ENCODE data around the gene LRP1B. TPM values are rescaled to one million over a fixed set of nuclear protein-coding genes. Genes with fewer than 3 reads are reported as not detected.
"Not testable (repeated sequence)": the region's sequence is repeated elsewhere in the genome, so short reads cannot be mapped to it uniquely, and the experiment has no call there.

The LRP1B gene
- total and polyA plus RNA-seq, 7 experiments from 2014 or later: 0.10 TPM; not detected in 6

DNA sequence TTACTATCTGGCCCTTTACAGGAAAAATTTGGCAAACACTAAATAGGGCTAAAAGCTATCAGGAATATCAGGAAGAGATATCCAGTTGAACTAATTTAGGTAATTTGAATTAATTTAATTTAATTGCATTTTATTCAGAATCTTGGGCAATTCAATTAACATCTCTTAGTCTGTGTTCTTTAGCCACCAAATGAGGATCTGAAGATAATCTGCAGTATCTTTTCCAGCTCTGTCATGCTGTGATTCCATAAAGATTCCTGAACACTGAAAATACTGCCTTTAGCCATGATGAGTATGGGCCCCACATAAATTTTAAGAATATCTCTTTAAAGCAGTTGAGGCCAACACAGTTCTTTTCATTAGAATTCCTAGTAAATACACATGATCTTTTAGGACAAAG lies 1679.5 kb downstream of the LRP1B start:
- no peaks in the 10 kb centered on the region for H3K36me3 Mint-ChIP-seq
- CTCF ChIA-PET: no interaction called here
- Histone ChIP-seq H3K9me3 (ENCODE audit: control insufficient read depth in 2 of 3, low read length in 3 of 3) (no peaks in the 10 kb centered on the region), H3K4me3 (ENCODE audit: low read length) (no peak overlapping the region), H3K27me3 (ENCODE audit: control insufficient read depth in 2 of 2, insufficient read depth in 2 of 2, low read length in 2 of 2) (no peaks in the 10 kb centered on the region), H3K27ac (ENCODE audit: low read depth, low read length) (no peak overlapping the region), H3K36me3 (ENCODE audit: control insufficient read depth in 2 of 3, insufficient read depth in 3 of 3, low read length in 3 of 3) (no peaks in the 10 kb centered on the region), H3K4me1 (ENCODE audit: control insufficient read depth in 2 of 2, insufficient read depth in 2 of 2, low read length in 2 of 2) (no peaks in the 10 kb centered on the region)
- H3K27me3 Mint-ChIP-seq: no peaks in the 10 kb centered on the region
- intact Hi-C loops (cut with micrococcal nuclease): no loop called here
- no peak for ATAC-seq
- peaks cover 0 to 7% (median 2%) of the 10 kb centered on the region in 11 donors for H3K9me3 Mint-ChIP-seq
- no peak overlapping the region for H3K4me3 Mint-ChIP-seq
- no peak overlapping the region for H3K27ac Mint-ChIP-seq
- DNase-seq: no peak
- POLR2A ChIA-PET: no interaction called here
- no peaks in the 10 kb centered on the region for H3K4me1 Mint-ChIP-seq

DNA sequence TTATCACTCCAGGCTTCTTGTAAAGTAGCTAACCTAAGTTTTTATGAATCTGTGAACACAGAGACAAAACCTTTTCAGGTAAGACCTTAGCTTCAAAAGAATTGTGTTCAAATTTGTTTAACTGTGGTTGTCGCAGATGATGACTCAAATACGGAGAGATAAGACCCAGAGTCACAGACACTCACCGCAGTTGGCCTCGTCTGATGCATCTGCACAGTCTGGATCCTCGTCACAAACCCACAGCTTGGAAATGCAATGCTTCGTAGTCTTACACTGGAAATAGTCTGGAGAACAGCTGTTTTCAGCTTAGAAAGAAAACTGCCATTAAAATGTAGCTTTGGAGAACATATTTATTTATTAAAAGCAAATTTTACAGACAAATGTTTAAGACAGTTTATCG lies 1688.5 kb downstream of the LRP1B start:
- H3K27ac ChIP-seq (ENCODE audit: low read depth, low read length): no peak overlapping the region
- Mint-ChIP-seq H3K9me3 (peaks cover 0 to 5% (median 2%) of the 10 kb centered on the region in 11 donors), H3K36me3 (peaks cover 0 to 3% (median 0%) of the 10 kb centered on the region in 5 donors), H3K4me1 (no peaks in the 10 kb centered on the region), H3K4me3 (no peak overlapping the region), H3K27me3 (no peaks in the 10 kb centered on the region), H3K27ac (no peak overlapping the region)
- H3K36me3 ChIP-seq (ENCODE audit: control insufficient read depth in 2 of 3, insufficient read depth in 3 of 3, low read length in 3 of 3): no peaks in the 10 kb centered on the region
- H3K27me3 ChIP-seq (ENCODE audit: control insufficient read depth in 2 of 2, insufficient read depth in 2 of 2, low read length in 2 of 2): no peaks in the 10 kb centered on the region
- DNase-seq: no peak
- H3K9me3 ChIP-seq (ENCODE audit: control insufficient read depth in 2 of 3, low read length in 3 of 3): no peaks in the 10 kb centered on the region
- CTCF ChIA-PET: no interaction called here
- H3K4me3 ChIP-seq (ENCODE audit: low read length): no peak overlapping the region
- ATAC-seq: no peak
- no peaks in the 10 kb centered on the region for H3K4me1 ChIP-seq (ENCODE audit: control insufficient read depth in 2 of 2, insufficient read depth in 2 of 2, low read length in 2 of 2)
- intact Hi-C loops (cut with micrococcal nuclease): no loop called here
- POLR2A ChIA-PET: no interaction called here

DNA sequence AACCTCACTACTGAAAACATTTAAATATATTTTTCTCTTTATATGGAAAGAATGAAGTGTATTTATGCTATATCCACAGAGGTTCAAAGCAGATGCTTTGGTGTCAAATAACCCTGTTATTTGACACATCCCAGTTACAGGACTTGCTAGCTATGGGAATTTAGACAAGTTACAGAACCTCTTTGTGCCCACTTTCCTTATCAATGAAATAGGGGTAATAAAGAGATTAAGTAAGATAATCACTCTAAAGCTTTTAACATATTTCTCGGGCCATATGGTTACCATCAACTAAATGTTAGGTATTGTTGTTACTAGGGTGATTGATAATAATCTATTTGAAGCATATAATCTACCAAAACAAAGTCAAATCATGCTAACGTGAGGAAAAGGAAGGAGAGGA lies 1690.0 kb downstream of the LRP1B start:
- CTCF ChIA-PET: no interaction called here
- Mint-ChIP-seq H3K4me1 (no peaks in the 10 kb centered on the region), H3K36me3 (peaks cover 0 to 3% (median 0%) of the 10 kb centered on the region in 5 donors), H3K4me3 (no peak overlapping the region), H3K27me3 (no peaks in the 10 kb centered on the region), H3K27ac (no peak overlapping the region), H3K9me3 (peaks cover 0 to 8% (median 2%) of the 10 kb centered on the region in 11 donors)
- DNase-seq: no peak
- Histone ChIP-seq H3K36me3 (ENCODE audit: control insufficient read depth in 2 of 3, insufficient read depth in 3 of 3, low read length in 3 of 3) (no peaks in the 10 kb centered on the region), H3K27ac (ENCODE audit: low read depth, low read length) (no peak overlapping the region), H3K9me3 (ENCODE audit: control insufficient read depth in 2 of 3, low read length in 3 of 3) (no peaks in the 10 kb centered on the region), H3K27me3 (ENCODE audit: control insufficient read depth in 2 of 2, insufficient read depth in 2 of 2, low read length in 2 of 2) (no peaks in the 10 kb centered on the region), H3K4me1 (ENCODE audit: control insufficient read depth in 2 of 2, insufficient read depth in 2 of 2, low read length in 2 of 2) (no peaks in the 10 kb centered on the region), H3K4me3 (ENCODE audit: low read length) (no peak overlapping the region)
- no peak for ATAC-seq
- intact Hi-C loops (cut with micrococcal nuclease): no loop called here
- POLR2A ChIA-PET: no interaction called here

DNA sequence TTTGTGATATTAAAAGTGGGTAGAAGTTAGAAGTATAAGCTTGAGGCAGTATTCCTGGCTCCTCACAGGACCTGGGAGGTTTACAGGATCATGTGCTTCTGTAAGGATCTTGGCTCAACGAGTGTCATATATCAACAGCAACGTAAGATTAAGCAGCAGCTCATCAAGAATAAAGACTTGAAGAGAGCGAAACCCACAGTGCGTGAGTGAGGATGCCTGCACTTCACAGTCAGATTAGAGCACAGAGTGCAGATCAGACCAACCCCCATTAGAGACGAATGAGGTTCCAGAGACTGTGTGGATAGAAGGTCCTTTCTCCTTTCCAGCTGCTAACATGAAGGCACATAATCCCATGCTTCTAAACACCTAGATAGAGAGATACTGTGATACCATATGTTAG lies 1693.9 kb downstream of the LRP1B start:
- CTCF ChIA-PET: no interaction called here

DNA sequence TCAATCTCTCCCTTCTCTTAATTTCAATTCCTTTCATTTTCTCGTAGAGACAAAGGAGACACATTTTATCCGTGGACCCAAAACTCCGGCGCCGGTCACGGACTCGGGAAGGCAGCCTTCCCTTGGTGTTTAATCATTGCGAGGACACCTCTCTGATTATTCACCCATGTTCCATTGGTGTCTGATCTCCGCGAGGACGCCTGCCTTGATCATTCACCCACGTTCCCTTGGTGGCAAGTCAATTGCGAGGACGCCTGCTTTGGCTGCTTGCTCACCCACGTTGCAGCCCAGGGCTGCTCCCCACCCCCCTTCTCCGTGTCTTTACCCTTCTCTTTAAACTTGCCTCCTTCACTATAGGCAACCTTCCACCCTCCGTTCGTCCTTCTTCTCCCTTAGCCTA lies 1703.8 kb downstream of the LRP1B start:
- H3K4me3 Mint-ChIP-seq; H3K4me3 ChIP-seq (ENCODE audit: low read length): not testable (repeated sequence)

More for the DNA sequence above, 1693.9 kb downstream of the LRP1B start:
- POLR2A ChIA-PET: no interaction called here
- no peaks in the 10 kb centered on the region for H3K4me1 ChIP-seq (ENCODE audit: control insufficient read depth in 2 of 2, insufficient read depth in 2 of 2, low read length in 2 of 2)
- H3K36me3 ChIP-seq (ENCODE audit: control insufficient read depth in 2 of 3, insufficient read depth in 3 of 3, low read length in 3 of 3): no peaks in the 10 kb centered on the region
- H3K27ac ChIP-seq (ENCODE audit: low read depth, low read length): no peak overlapping the region
- H3K9me3 ChIP-seq (ENCODE audit: control insufficient read depth in 2 of 3, low read length in 3 of 3): no peaks in the 10 kb centered on the region
- Mint-ChIP-seq H3K27ac (no peak overlapping the region), H3K36me3 (peaks cover 0 to 3% (median 0%) of the 10 kb centered on the region in 5 donors), H3K27me3 (no peaks in the 10 kb centered on the region), H3K4me1 (no peaks in the 10 kb centered on the region), H3K4me3 (no peak overlapping the region), H3K9me3 (peaks cover 0 to 17% (median 5%) of the 10 kb centered on the region in 11 donors)
- intact Hi-C loops (cut with micrococcal nuclease): no loop called here
- no peak for DNase-seq
- H3K27me3 ChIP-seq (ENCODE audit: control insufficient read depth in 2 of 2, insufficient read depth in 2 of 2, low read length in 2 of 2): no peaks in the 10 kb centered on the region
- H3K4me3 ChIP-seq (ENCODE audit: low read length): no peak overlapping the region
- ATAC-seq: no peak

DNA sequence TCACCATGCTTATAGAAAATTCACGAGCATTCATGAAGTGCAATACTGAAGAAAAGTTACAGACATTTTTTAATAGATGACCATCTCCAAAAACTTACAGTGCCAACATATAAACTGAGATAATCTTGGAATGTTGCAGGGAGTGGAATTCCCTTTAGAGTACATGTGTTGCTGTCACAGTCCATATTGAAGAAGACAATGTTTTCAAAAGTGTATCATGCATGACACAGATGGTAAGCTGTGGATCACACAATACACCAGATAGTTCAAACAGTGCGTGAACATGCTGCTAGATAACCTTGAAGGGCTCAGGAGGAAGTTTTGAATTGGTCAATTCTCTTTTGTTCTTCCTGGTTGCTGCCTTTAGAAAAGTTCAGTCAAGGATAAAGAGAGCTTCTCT lies 1706.3 kb downstream of the LRP1B start:
- Mint-ChIP-seq H3K27me3 (no peaks in the 10 kb centered on the region), H3K36me3 (no peaks in the 10 kb centered on the region), H3K27ac (no peak overlapping the region), H3K9me3 (peaks cover 0 to 29% (median 6%) of the 10 kb centered on the region in 11 donors), H3K4me1 (no peaks in the 10 kb centered on the region), H3K4me3 (no peak overlapping the region)
- intact Hi-C loops (cut with micrococcal nuclease): no loop called here
- Histone ChIP-seq H3K36me3 (ENCODE audit: control insufficient read depth in 2 of 3, insufficient read depth in 3 of 3, low read length in 3 of 3) (no peaks in the 10 kb centered on the region), H3K27me3 (ENCODE audit: control insufficient read depth in 2 of 2, insufficient read depth in 2 of 2, low read length in 2 of 2) (no peaks in the 10 kb centered on the region), H3K27ac (ENCODE audit: low read depth, low read length) (no peak overlapping the region), H3K4me1 (ENCODE audit: control insufficient read depth in 2 of 2, insufficient read depth in 2 of 2, low read length in 2 of 2) (no peaks in the 10 kb centered on the region), H3K9me3 (ENCODE audit: control insufficient read depth in 2 of 3, low read length in 3 of 3) (no peaks in the 10 kb centered on the region), H3K4me3 (ENCODE audit: low read length) (no peak overlapping the region)
- POLR2A ChIA-PET: no interaction called here
- ATAC-seq (no peak), DNase-seq (no peak)
- CTCF ChIA-PET: no interaction called here

More for the DNA sequence above, 1703.8 kb downstream of the LRP1B start:
- H3K27me3 ChIP-seq (ENCODE audit: control insufficient read depth in 2 of 2, insufficient read depth in 2 of 2, low read length in 2 of 2); H3K27ac ChIP-seq (ENCODE audit: low read depth, low read length); DNase-seq; H3K4me1 Mint-ChIP-seq; ATAC-seq; POLR2A ChIA-PET; H3K9me3 ChIP-seq (ENCODE audit: control insufficient read depth in 2 of 3, low read length in 3 of 3); H3K36me3 Mint-ChIP-seq; H3K27ac Mint-ChIP-seq; CTCF ChIA-PET; H3K36me3 ChIP-seq (ENCODE audit: control insufficient read depth in 2 of 3, insufficient read depth in 3 of 3, low read length in 3 of 3); intact Hi-C loops (cut with micrococcal nuclease); H3K27me3 Mint-ChIP-seq; H3K4me1 ChIP-seq (ENCODE audit: control insufficient read depth in 2 of 2, insufficient read depth in 2 of 2, low read length in 2 of 2): not testable (repeated sequence)
- peaks cover 0 to 22% (median 5%) of the 10 kb centered on the region in 11 donors for H3K9me3 Mint-ChIP-seq

DNA sequence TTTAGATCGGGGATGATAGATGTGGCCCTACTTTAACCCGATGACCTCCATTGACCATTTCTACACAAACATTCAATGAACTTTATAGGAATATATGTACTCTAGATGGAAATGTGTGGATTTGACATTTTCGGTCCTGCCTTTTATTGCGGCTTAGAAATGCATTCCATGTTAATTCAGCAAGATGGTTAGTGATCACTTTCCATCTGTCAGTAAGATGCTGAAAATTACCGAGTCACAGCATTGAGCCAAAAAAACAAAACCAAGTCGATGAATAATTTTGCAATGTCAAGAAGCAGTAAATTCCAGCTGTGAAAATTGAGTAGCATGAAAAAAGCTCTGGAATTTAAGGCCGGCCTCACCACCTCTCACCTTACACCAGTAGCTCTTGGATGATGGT lies 1708.1 kb downstream of the LRP1B start:
- CTCF ChIA-PET: no interaction called here

More for the DNA sequence above, 1708.1 kb downstream of the LRP1B start:
- Histone ChIP-seq H3K4me3 (ENCODE audit: low read length) (no peak overlapping the region), H3K27ac (ENCODE audit: low read depth, low read length) (no peak overlapping the region), H3K27me3 (ENCODE audit: control insufficient read depth in 2 of 2, insufficient read depth in 2 of 2, low read length in 2 of 2) (no peaks in the 10 kb centered on the region), H3K4me1 (ENCODE audit: control insufficient read depth in 2 of 2, insufficient read depth in 2 of 2, low read length in 2 of 2) (no peaks in the 10 kb centered on the region), H3K36me3 (ENCODE audit: control insufficient read depth in 2 of 3, insufficient read depth in 3 of 3, low read length in 3 of 3) (no peaks in the 10 kb centered on the region), H3K9me3 (ENCODE audit: control insufficient read depth in 2 of 3, low read length in 3 of 3) (no peaks in the 10 kb centered on the region)
- intact Hi-C loops (cut with micrococcal nuclease): no loop called here
- Mint-ChIP-seq H3K36me3 (no peaks in the 10 kb centered on the region), H3K27ac (no peak overlapping the region), H3K27me3 (no peaks in the 10 kb centered on the region), H3K9me3 (peaks cover 0 to 29% (median 6%) of the 10 kb centered on the region in 11 donors), H3K4me3 (no peak overlapping the region), H3K4me1 (no peaks in the 10 kb centered on the region)
- DNase-seq: no peak
- ATAC-seq: no peak
- POLR2A ChIA-PET: no interaction called here

Data from naive thymus-derived CD4-positive, alpha-beta T cell (primary cell).